GM21381 (cell line): ENCODE data around the gene UQCC2.

Experiments used
- ATAC-seq: cut with Tn5 transposase; IDR thresholded peaks from one replicate; pipeline ENCODE4 v1.9.1; 2021; ENCODE audit warnings: mild to moderate bottlenecking, moderate library complexity; ENCODE audit not compliant: unreplicated experiment

Gene UQCC2

GRCh38 chr6:33692078-33692759, 19.3 kb downstream of the UQCC2 start:
- no peak for ATAC-seq

- no peak for ATAC-seq
Measured at GRCh38 chr6:33691456-33692077, 19.9 kb downstream of the UQCC2 start.

- no peak for ATAC-seq
Measured at GRCh38 chr6:33690766-33691165, 20.7 kb downstream of the UQCC2 start.

- ATAC-seq: no peak
Measured at GRCh38 chr6:33689879-33690278, 21.6 kb downstream of the UQCC2 start.

- no peak for ATAC-seq
Measured at GRCh38 chr6:33689148-33689494, 22.4 kb downstream of the UQCC2 start.

GRCh38 chr6:33688451-33689147, 22.9 kb downstream of the UQCC2 start:
- ATAC-seq: no peak

GRCh38 chr6:33688006-33688405, 23.5 kb downstream of the UQCC2 start:
- no peak for ATAC-seq

GRCh38 chr6:33686981-33687975, 24.2 kb downstream of the UQCC2 start:
- ATAC-seq: no peak

GRCh38 chr6:33686225-33686924, 25.1 kb downstream of the UQCC2 start:
- no peak for ATAC-seq

GRCh38 chr6:33685411-33686224, 25.9 kb downstream of the UQCC2 start:
- no peak for ATAC-seq

- ATAC-seq: no peak
Measured at GRCh38 chr6:33684983-33685382, 26.5 kb downstream of the UQCC2 start.

GRCh38 chr6:33684428-33684896, 27.0 kb downstream of the UQCC2 start:
- ATAC-seq: no peak

- no peak for ATAC-seq
Measured at GRCh38 chr6:33683576-33684427, 27.7 kb downstream of the UQCC2 start.

- no peak for ATAC-seq
Measured at GRCh38 chr6:33683051-33683571, 28.4 kb downstream of the UQCC2 start.

- no peak for ATAC-seq
Measured at GRCh38 chr6:33682341-33682740, 29.2 kb downstream of the UQCC2 start.

GRCh38 chr6:33679761-33680160, 31.7 kb downstream of the UQCC2 start:
- ATAC-seq: no peak

- no peak for ATAC-seq
Measured at GRCh38 chr6:33678932-33679490, 32.5 kb downstream of the UQCC2 start.
